Measurements from ENCODE around the gene DPT. TPM values are rescaled to one million over a fixed set of nuclear protein-coding genes. Genes with fewer than 3 reads are reported as not detected.

Gene DPT
- total RNA-seq, 1 experiment from 2014 or later = not detected

DNA sequence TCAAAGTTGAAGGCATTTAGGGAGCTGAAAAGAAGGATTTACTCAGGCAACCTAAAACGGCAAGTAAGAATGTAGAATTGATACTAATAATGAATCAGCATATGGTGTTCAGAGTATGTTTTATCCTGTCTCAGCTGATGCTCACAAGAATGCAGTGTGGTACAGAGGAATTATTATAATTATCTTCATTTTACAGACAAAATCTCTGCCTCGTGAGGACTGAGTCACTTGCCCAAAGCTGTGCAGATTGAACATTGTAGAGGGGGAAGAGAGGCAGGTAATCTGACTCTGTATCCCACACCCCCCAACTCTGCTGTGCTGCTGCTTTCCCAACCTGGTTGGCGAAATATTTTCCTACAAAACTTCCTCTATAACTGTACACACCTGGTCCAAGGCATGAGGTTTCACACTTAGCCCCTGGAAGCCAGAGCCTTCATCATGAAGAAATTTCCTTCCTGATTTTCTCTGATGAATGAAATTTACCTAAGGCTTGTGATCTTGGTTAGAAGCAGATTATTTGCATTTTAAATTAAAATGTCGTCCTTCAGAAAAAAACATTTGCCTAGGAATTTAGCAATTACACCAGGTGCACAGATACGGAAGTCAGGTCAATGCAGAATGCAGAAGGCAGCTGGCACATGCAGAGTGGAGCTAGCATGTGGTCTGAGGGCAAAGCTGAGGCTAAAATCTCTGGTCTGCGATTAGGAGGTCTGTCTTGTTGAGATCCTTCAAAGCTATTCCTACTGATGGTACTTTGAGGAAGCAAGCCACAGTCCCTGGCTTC, 52.8 kb downstream of the DPT start:
- ChIA-PET CTCF (no interaction called here), RAD21 (ENCODE audit: low non-redundant PET in 1 of 2, low total read pairs in 2 of 2, uncharacterized antibody in 2 of 2, unreplicated experiment in 2 of 2) (no interaction called here), POLR2A (no interaction called here)
- Histone ChIP-seq H3K36me3 (ENCODE audit: control insufficient read depth in 1 of 2, insufficient read depth in 2 of 2, low read length in 2 of 2) (no peaks in the 10 kb centered on the region), H4K20me1 (ENCODE audit: insufficient read depth) (no peaks in the 10 kb centered on the region), H3K27ac (ENCODE audit: low read depth, low read length) (no peak overlapping the region), H3K9ac (ENCODE audit: low read length) (no peak overlapping the region), H3K4me3 (replicated peaks in 1 of 2; ENCODE audit: low read depth in 1 of 2, low read length in 2 of 2) (no peak overlapping the region), H3K79me2 (ENCODE audit: insufficient read depth, low read length) (no peaks in the 10 kb centered on the region), H2AFZ (ENCODE audit: low read depth, low read length, poor library complexity, severe bottlenecking) (no peak overlapping the region), H3K9me3 (ENCODE audit: control insufficient read depth in 1 of 2, insufficient read depth in 1 of 2, low read depth in 1 of 2, low read length in 2 of 2) (no peaks in the 10 kb centered on the region), H3K4me1 (ENCODE audit: control insufficient read depth in 1 of 2, insufficient read depth in 2 of 2, low read length in 2 of 2) (no peaks in the 10 kb centered on the region), H3K9me2 (ENCODE audit: insufficient read depth) (no peaks in the 10 kb centered on the region), H3K27me3 (ENCODE audit: insufficient read depth, low read length) (no peaks in the 10 kb centered on the region), H3K4me2 (ENCODE audit: low read length) (no peak overlapping the region)
- TF ChIP-seq SRF (IDR thresholded peaks at IDR 0.05; ENCODE audit: low read depth) (no peak), EGR1 (IDR thresholded peaks at IDR 0.05; ENCODE audit: low read depth) (no peak), TCF7L2 (IDR thresholded peaks at IDR 0.05; ENCODE audit: borderline replicate concordance, extremely low read depth, insufficient read depth, insufficient read length) (no peak), SP1 (IDR thresholded peaks at IDR 0.05; ENCODE audit: low read depth) (no peak), POLR2AphosphoS5 (IDR thresholded peaks at IDR 0.05; ENCODE audit: low read depth, low read length) (no peak), RAD21 (IDR thresholded peaks at IDR 0.05; ENCODE audit: low read depth) (no peak), ELF1 (IDR thresholded peaks at IDR 0.05; ENCODE audit: borderline replicate concordance, low read depth) (no peak), CBX3 (IDR thresholded peaks at IDR 0.05; ENCODE audit: low read depth) (no peak), EZH2phosphoT487 (IDR thresholded peaks at IDR 0.05; ENCODE audit: borderline replicate concordance) (no peak), JUND (IDR thresholded peaks at IDR 0.05) (no peak), CEBPB (IDR thresholded peaks at IDR 0.05; ENCODE audit: low read depth) (no peak), ZFX (IDR thresholded peaks at IDR 0.05) (no peak)
- TF ChIP-seq, protein P1, sequence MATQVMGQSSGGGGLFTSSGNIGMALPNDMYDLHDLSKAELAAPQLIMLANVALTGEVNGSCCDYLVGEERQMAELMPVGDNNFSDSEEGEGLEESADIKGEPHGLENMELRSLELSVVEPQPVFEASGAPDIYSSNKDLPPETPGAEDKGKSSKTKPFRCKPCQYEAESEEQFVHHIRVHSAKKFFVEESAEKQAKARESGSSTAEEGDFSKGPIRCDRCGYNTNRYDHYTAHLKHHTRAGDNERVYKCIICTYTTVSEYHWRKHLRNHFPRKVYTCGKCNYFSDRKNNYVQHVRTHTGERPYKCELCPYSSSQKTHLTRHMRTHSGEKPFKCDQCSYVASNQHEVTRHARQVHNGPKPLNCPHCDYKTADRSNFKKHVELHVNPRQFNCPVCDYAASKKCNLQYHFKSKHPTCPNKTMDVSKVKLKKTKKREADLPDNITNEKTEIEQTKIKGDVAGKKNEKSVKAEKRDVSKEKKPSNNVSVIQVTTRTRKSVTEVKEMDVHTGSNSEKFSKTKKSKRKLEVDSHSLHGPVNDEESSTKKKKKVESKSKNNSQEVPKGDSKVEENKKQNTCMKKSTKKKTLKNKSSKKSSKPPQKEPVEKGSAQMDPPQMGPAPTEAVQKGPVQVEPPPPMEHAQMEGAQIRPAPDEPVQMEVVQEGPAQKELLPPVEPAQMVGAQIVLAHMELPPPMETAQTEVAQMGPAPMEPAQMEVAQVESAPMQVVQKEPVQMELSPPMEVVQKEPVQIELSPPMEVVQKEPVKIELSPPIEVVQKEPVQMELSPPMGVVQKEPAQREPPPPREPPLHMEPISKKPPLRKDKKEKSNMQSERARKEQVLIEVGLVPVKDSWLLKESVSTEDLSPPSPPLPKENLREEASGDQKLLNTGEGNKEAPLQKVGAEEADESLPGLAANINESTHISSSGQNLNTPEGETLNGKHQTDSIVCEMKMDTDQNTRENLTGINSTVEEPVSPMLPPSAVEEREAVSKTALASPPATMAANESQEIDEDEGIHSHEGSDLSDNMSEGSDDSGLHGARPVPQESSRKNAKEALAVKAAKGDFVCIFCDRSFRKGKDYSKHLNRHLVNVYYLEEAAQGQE (IDR thresholded peaks at IDR 0.05; ENCODE audit: low read depth) = no peak
- TF ChIP-seq, protein P2, sequence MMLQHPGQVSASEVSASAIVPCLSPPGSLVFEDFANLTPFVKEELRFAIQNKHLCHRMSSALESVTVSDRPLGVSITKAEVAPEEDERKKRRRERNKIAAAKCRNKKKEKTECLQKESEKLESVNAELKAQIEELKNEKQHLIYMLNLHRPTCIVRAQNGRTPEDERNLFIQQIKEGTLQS (IDR thresholded peaks at IDR 0.05) = no peak
- intact Hi-C loops (cut with micrococcal nuclease) = no loop called here
- DNase-seq (ENCODE audit: low read depth, low spot score) = no peak
- no peak for ATAC-seq
- BruUV-seq (replicated peaks) = no TSS peak

All from HCT116 (cell line).